ENCODE data around the gene HOXD12. TPM values are rescaled to one million over a fixed set of nuclear protein-coding genes. Genes with fewer than 3 reads are reported as not detected.

HOXD12 gene
- total RNA-seq, 2 experiments from 2014 or later: not detected

DNA sequence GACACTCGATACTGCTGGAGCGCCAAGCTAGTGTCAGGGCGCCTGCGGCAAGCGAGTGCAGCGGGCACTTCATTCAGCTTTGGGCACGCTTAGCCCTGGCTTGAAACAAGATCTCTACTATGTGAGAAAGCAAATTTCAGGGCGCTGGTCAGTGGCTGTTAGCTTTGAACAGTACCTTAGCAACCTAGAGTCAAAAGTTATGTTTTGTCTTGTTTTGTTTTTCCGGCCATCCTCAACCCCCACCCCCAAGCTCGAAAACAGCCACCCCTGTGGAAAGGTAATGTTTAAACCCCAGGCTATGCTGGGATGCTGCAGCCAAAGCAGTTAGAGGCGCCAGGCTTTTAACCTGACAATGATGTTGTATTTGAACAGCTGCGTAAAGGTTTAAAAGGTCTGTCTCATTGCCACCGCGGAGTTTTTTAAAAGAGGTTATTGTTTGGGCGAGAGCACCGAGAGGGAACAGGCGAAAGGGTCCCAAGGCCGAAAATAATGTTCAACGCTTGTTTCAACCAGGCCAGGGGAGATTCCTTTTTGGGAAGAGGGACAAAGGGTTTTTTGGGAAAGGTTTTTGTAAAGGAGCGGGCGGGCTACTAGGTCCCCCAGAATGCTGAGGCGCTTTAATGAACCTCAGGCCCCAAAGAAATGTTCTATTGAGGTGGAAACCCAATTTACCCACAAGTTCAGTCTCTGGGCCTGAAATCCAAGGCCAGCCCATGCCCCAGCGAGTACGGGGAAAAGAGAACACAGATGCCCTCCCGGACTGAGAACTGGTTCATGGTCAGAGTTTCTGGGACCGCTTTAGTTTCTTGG, 14.7 kb downstream of the HOXD12 start:
- peaks cover 89% of the 10 kb centered on the region for H3K27me3 Mint-ChIP-seq
- H3K36me3 Mint-ChIP-seq (ENCODE audit: low read depth): peaks cover 1% of the 10 kb centered on the region
- TF ChIP-seq, protein P1, sequence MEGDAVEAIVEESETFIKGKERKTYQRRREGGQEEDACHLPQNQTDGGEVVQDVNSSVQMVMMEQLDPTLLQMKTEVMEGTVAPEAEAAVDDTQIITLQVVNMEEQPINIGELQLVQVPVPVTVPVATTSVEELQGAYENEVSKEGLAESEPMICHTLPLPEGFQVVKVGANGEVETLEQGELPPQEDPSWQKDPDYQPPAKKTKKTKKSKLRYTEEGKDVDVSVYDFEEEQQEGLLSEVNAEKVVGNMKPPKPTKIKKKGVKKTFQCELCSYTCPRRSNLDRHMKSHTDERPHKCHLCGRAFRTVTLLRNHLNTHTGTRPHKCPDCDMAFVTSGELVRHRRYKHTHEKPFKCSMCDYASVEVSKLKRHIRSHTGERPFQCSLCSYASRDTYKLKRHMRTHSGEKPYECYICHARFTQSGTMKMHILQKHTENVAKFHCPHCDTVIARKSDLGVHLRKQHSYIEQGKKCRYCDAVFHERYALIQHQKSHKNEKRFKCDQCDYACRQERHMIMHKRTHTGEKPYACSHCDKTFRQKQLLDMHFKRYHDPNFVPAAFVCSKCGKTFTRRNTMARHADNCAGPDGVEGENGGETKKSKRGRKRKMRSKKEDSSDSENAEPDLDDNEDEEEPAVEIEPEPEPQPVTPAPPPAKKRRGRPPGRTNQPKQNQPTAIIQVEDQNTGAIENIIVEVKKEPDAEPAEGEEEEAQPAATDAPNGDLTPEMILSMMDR (IDR thresholded peaks at IDR 0.05): no peak
- CTCF ChIA-PET: interaction anchor here (0.7 to 5.2 kb wide), 4 partner anchors 9 to 16 kb away, joined by 3 to 28 read pairs (median 4); no protein-coding TSS in a partner anchor
- POLR2A ChIA-PET: interaction anchor here (0.6 to 0.8 kb wide), 2 partner anchors 14 to 80 kb away, joined by 3 read pairs; no protein-coding TSS in a partner anchor
- DNase-seq: no peak
- intact Hi-C loops (cut with micrococcal nuclease): no loop called here
- no peak overlapping the region for H3K4me3 Mint-ChIP-seq
- H3K27ac Mint-ChIP-seq: no peak overlapping the region
- H3K4me1 Mint-ChIP-seq (ENCODE audit: low read depth): peaks cover 8% of the 10 kb centered on the region
- no peak for ATAC-seq
- H3K9me3 Mint-ChIP-seq: peaks cover 6% of the 10 kb centered on the region

DNA sequence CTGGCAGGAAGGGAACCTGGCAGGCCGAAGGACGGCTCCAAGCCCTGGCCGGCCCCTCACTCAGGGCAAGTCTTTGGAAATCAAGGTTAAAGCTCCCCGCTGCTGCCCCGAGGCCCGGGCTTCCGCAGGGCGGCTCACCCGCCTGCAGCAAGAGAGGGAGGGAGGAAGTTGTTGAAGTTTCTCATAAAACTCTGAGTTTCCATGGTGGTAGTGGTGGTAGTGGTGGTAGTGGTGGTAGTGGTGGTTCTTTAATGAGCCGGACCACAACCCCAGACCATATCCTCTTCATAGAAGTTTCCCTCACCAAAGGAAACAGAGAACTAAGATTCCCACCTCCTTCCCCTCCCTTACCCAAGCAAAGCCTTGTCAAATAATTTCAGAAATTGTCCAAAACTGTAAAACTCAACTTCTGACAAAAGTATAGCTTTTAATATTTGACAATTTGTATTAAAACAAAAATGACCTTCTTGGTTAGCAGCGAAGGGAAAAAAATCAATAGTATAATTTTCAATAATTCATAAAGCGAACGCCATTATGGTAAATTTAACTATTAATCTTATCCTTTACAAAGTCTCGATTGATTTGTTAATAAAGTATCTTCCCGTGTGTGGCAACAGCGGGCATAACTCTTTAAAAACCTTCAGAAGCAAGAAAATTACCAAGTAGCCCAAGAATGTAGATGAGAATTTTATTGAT, 15.5 kb downstream of the HOXD12 start:
- intact Hi-C loops (cut with micrococcal nuclease): no loop called here
- POLR2A ChIA-PET: interaction anchor here (0.6 to 0.8 kb wide), 2 partner anchors 14 to 79 kb away, joined by 3 read pairs; no protein-coding TSS in a partner anchor

DNA sequence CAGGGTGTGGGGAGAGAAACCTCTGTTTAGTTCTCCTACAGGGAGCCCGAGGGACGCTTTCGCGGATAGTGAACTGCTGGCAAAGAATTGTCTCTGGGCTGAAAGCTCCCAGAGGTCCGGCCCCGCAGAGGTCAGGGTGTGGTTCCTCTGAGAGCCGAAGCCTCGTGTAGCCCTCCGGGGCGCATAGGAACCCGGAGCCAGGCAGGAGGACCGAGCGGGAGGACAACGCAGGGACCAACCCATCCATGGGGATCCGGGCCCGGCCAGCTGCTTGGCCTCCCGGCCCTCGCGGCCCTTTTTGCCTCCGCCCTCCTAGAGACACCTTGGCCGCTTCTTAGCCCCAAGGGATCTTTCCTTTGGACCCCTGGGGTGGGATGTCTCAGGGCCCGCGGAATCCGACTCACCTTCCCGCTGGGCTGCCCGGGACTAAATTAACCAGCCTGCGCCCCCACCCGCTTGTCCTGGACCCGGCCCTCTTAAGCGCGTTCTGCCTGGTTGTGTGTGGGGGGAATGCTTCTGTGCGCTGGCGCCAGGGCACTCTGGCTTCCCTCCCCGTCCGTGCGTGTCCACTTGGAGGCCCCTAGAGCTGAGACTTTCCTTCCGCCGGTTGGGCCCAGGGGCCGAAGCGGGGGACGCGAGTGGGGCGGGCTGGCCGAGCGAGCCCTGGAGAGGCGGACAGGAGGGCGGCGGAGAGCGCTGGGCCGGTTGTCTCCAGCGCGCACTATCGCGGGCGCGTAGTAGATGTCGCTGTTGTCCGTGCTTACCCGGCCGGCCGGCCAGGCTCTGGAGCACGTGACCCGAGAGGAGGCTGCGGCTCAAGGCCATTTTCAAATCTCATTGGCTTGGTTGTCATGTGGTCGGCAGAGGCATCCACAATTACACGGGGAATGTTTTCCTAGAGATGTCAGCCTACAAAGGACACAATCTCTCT, 16.6 kb downstream of the HOXD12 start, which contains the start of gene HOXD10:
HOXD10 (plus strand) TSS at position 896 of the 931 bp plus-strand sequence. CDS start 56 bp downstream, outside the sequence.
- H3K36me3 Mint-ChIP-seq (ENCODE audit: low read depth): no peaks in the 10 kb centered on the region
- no peak for ATAC-seq
- TF ChIP-seq, protein P1 (IDR thresholded peaks at IDR 0.05): no peak

More for the DNA sequence above, 15.5 kb downstream of the HOXD12 start:
- H3K9me3 Mint-ChIP-seq: peaks cover 6% of the 10 kb centered on the region
- TF ChIP-seq, protein P1 (IDR thresholded peaks at IDR 0.05): no peak
- H3K36me3 Mint-ChIP-seq (ENCODE audit: low read depth): no peaks in the 10 kb centered on the region
- H3K27ac Mint-ChIP-seq: no peak overlapping the region
- no peak overlapping the region for H3K4me3 Mint-ChIP-seq
- ATAC-seq: no peak
- H3K4me1 Mint-ChIP-seq (ENCODE audit: low read depth): peaks cover 7% of the 10 kb centered on the region
- H3K27me3 Mint-ChIP-seq: peaks cover 88% of the 10 kb centered on the region
- CTCF ChIA-PET: interaction anchor here (1.3 to 5.2 kb wide), 2 partner anchors 12 to 16 kb away, joined by 3 to 28 read pairs; no protein-coding TSS in a partner anchor
- no peak for DNase-seq

DNA sequence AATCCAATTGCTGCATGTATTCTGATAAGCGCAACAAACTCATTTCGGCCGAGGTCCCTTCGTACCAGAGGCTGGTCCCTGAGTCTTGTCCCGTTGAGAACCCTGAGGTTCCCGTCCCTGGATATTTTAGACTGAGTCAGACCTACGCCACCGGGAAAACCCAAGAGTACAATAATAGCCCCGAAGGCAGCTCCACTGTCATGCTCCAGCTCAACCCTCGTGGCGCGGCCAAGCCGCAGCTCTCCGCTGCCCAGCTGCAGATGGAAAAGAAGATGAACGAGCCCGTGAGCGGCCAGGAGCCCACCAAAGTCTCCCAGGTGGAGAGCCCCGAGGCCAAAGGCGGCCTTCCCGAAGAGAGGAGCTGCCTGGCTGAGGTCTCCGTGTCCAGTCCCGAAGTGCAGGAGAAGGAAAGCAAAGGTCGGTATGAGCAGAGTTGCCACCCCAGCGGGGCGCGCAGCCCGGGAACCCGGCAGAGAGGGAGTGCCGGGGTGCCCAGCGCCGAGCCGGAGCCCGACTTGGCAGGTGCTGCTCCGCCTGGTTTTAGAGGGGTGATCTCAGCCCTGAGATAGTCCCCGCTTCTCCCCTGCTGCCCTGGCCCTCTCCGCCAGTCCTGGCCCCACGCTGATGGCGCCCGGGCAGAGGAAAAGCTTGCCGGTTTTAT, 17.7 kb downstream of the HOXD12 start:
- peaks cover 4% of the 10 kb centered on the region for H3K4me1 Mint-ChIP-seq (ENCODE audit: low read depth)
- CTCF ChIA-PET: interaction anchor here (1.0 to 5.2 kb wide), 2 partner anchors 9 to 1031 kb away, joined by 3 to 28 read pairs; no protein-coding TSS in a partner anchor
- TF ChIP-seq, protein P1 (IDR thresholded peaks at IDR 0.05): no peak

More for the DNA sequence above, 16.6 kb downstream of the HOXD12 start, which contains the start of gene HOXD10:
- no peak for DNase-seq
- intact Hi-C loops (cut with micrococcal nuclease): no loop called here
- POLR2A ChIA-PET: no interaction called here
- Mint-ChIP-seq H3K27ac (no peak within 1 kb of the TSS), H3K27me3 (peaks cover 89% of the 10 kb centered on the region), H3K4me3 (no peak within 1 kb of the TSS), H3K4me1 (ENCODE audit: low read depth) (peaks cover 5% of the 10 kb centered on the region), H3K9me3 (peaks cover 6% of the 10 kb centered on the region)
- CTCF ChIA-PET: interaction anchor here (5.2 kb wide), 1 partner anchor 11 kb away, joined by 28 read pairs; no protein-coding TSS in a partner anchor

More for the DNA sequence above, 17.7 kb downstream of the HOXD12 start:
- peaks cover 82% of the 10 kb centered on the region for H3K27me3 Mint-ChIP-seq
- intact Hi-C loops (cut with micrococcal nuclease): no loop called here
- POLR2A ChIA-PET: no interaction called here
- peaks cover 6% of the 10 kb centered on the region for H3K9me3 Mint-ChIP-seq
- H3K27ac Mint-ChIP-seq: no peak overlapping the region
- no peak overlapping the region for H3K4me3 Mint-ChIP-seq
- DNase-seq (no peak), ATAC-seq (no peak)
- H3K36me3 Mint-ChIP-seq (ENCODE audit: low read depth): no peaks in the 10 kb centered on the region
